Glomerular visceral epithelial cell (primary cell): ENCODE measurements around the gene INPP5E.

Experiments
- DNase-seq: peaks from one replicate; pipeline ENCODE4 v3.0.0-alpha.2; 2016; ENCODE audit errors: extremely low spot score

Gene INPP5E

GRCh38 chr9:136472640-136473353 lies 33.2 kb upstream of the INPP5E start:
- DNase-seq: no peak

GRCh38 chr9:136471802-136472487 lies 32.3 kb upstream of the INPP5E start:
- DNase-seq: no peak

- no peak for DNase-seq
These were observed 31.3 kb upstream of the INPP5E start for GRCh38 chr9:136470792-136471469.

GRCh38 chr9:136470356-136470755 lies 30.7 kb upstream of the INPP5E start:
- no peak for DNase-seq

GRCh38 chr9:136467766-136468165 lies 28.1 kb upstream of the INPP5E start:
- no peak for DNase-seq

- no peak for DNase-seq
These were observed 26.5 kb upstream of the INPP5E start for GRCh38 chr9:136466155-136466541.

- DNase-seq: no peak
These were observed 26.0 kb upstream of the INPP5E start for GRCh38 chr9:136465500-136466154.

GRCh38 chr9:136464241-136464640 lies 24.6 kb upstream of the INPP5E start:
- DNase-seq: no peak

GRCh38 chr9:136463578-136463977 lies 23.9 kb upstream of the INPP5E start:
- no peak for DNase-seq

GRCh38 chr9:136462664-136463063 lies 23.0 kb upstream of the INPP5E start:
- DNase-seq: no peak

GRCh38 chr9:136460772-136461325 lies 21.2 kb upstream of the INPP5E start:
- no peak for DNase-seq

GRCh38 chr9:136459425-136459824 lies 19.8 kb upstream of the INPP5E start:
- no peak for DNase-seq

- DNase-seq: no peak
These were observed 17.7 kb upstream of the INPP5E start for GRCh38 chr9:136457326-136457725.

- DNase-seq: no peak
These were observed 16.6 kb upstream of the INPP5E start for GRCh38 chr9:136456258-136456657.

- no peak for DNase-seq
These were observed 15.7 kb upstream of the INPP5E start for GRCh38 chr9:136455043-136456002.

GRCh38 chr9:136454026-136454796 lies 14.6 kb upstream of the INPP5E start:
- DNase-seq: no peak

GRCh38 chr9:136453326-136453725 lies 13.7 kb upstream of the INPP5E start:
- no peak for DNase-seq

- DNase-seq: no peak
These were observed 11.7 kb upstream of the INPP5E start for GRCh38 chr9:136451221-136451877.

- DNase-seq: no peak
These were observed 9.0 kb upstream of the INPP5E start for GRCh38 chr9:136448655-136449054.
